ENCODE results near the gene MRPL10. TPM values are rescaled to one million over a fixed set of nuclear protein-coding genes. Genes with fewer than 3 reads are reported as not detected.
A peak's percentile ranks its signal among the peaks of the same experiment; 100 is the strongest.

Gene MRPL10
- total RNA-seq, 2 donors from 2014 or later: 25.8 to 34.8 TPM

DNA sequence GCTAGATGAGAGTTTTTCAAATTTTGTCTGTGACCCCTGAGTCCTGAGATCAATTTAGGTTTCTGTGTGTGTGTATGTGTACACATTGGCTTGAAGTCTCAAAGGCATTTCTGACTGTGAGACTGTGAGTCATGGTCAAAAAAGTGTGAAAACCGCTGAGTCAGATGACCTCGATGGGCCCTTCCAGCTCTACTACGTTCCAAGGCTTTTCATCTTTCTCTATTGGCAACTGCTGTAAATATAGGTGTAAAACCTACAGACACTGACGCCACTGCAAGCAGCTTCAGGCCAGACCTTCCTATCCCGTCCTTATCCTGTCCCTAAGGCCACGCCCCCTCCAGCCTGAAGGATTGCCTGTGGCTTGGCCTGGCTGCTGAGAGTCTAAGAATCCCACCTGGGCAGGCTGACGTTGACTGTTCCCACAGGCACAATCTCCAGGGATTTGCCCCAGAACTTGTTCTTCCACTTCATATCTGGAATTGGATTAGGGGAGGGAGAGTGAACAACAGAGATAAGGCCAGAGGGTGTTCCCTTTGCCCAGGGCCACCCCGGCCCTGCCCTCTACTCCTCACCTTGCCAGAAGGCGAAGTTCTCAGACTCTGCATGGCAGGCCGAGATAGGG is 21.0 kb downstream of the MRPL10 start:
- no peaks in the 10 kb centered on the region for H3K9me3 ChIP-seq
- TF ChIP-seq CTCF (IDR thresholded peaks at IDR 0.05): no peak
- no peaks in the 10 kb centered on the region for H3K27me3 ChIP-seq (replicated peaks; ENCODE audit: insufficient read depth)
- ATAC-seq (ENCODE audit: insufficient number of reproducible peaks, low FRiP score, low read depth): no peak
- no peak for DNase-seq (ENCODE audit: low spot score)
- H3K4me1 ChIP-seq (ENCODE audit: control insufficient read depth in 1 of 2, low read depth in 2 of 2): peaks cover 0 to 24% of the 10 kb centered on the region in 2 donors
- H3K27ac ChIP-seq: peak overlapping the region; percentile 9 to 64
- no peak overlapping the region for H3K4me3 ChIP-seq
- peaks cover 33% of the 10 kb centered on the region for H3K36me3 ChIP-seq

GRCh38 chr17:47808830-47809480 is 22.4 kb downstream of the MRPL10 start:
- peaks cover 0 to 30% of the 10 kb centered on the region in 2 donors for H3K4me1 ChIP-seq (ENCODE audit: control insufficient read depth in 1 of 2, low read depth in 2 of 2)
- H3K27ac ChIP-seq: no peak overlapping the region
- H3K4me3 ChIP-seq: no peak overlapping the region
- no peaks in the 10 kb centered on the region for H3K27me3 ChIP-seq (replicated peaks; ENCODE audit: insufficient read depth)
- H3K9me3 ChIP-seq: no peaks in the 10 kb centered on the region
- no peak for TF ChIP-seq CTCF (IDR thresholded peaks at IDR 0.05)
- DNase-seq (ENCODE audit: low spot score) (no peak), ATAC-seq (ENCODE audit: insufficient number of reproducible peaks, low FRiP score, low read depth) (no peak)
- peaks cover 22% of the 10 kb centered on the region for H3K36me3 ChIP-seq

GRCh38 chr17:47808036-47808829 is 23.1 kb downstream of the MRPL10 start:
- peaks cover 22% of the 10 kb centered on the region for H3K36me3 ChIP-seq
- TF ChIP-seq CTCF (IDR thresholded peaks at IDR 0.05): no peak
- no peak for DNase-seq (ENCODE audit: low spot score)

GRCh38 chr17:47807421-47807820 is 23.9 kb downstream of the MRPL10 start:
- Histone ChIP-seq H3K36me3 (peaks cover 22% of the 10 kb centered on the region), H3K4me1 (ENCODE audit: control insufficient read depth in 1 of 2, low read depth in 2 of 2) (peaks cover 0 to 30% of the 10 kb centered on the region in 2 donors), H3K4me3 (no peak overlapping the region), H3K27ac (no peak overlapping the region), H3K27me3 (replicated peaks; ENCODE audit: insufficient read depth) (no peaks in the 10 kb centered on the region), H3K9me3 (no peaks in the 10 kb centered on the region)
- DNase-seq (ENCODE audit: low spot score): no peak
- no peak for ATAC-seq (ENCODE audit: insufficient number of reproducible peaks, low FRiP score, low read depth)
- TF ChIP-seq CTCF (IDR thresholded peaks at IDR 0.05): no peak

More at GRCh38 chr17:47808036-47808829, 23.1 kb downstream of the MRPL10 start:
- H3K4me1 ChIP-seq (ENCODE audit: control insufficient read depth in 1 of 2, low read depth in 2 of 2): peaks cover 0 to 30% of the 10 kb centered on the region in 2 donors
- no peaks in the 10 kb centered on the region for H3K9me3 ChIP-seq
- H3K27ac ChIP-seq: no peak overlapping the region
- H3K4me3 ChIP-seq: no peak overlapping the region
- H3K27me3 ChIP-seq (replicated peaks; ENCODE audit: insufficient read depth): no peaks in the 10 kb centered on the region
- no peak for ATAC-seq (ENCODE audit: insufficient number of reproducible peaks, low FRiP score, low read depth)

DNA sequence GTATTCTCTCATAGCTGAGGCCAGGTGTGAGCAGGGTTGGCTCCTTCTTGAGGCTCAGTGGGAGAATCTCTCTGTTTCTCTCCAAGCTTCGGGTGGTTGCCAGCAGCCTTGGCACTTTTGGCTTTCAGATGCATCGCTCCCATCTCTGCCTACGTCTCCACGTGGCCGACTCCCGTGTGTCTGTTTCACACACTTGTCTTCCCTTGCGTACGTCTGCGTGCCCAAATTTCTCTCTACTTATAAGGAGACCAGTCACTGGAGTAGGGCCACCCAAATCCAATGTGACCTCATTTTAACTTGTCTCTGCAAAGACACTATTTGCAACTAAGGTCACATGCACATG is 24.5 kb downstream of the MRPL10 start:
- Histone ChIP-seq H3K4me3 (no peak overlapping the region), H3K4me1 (ENCODE audit: control insufficient read depth in 1 of 2, low read depth in 2 of 2) (peaks cover 0 to 30% of the 10 kb centered on the region in 2 donors), H3K36me3 (peaks cover 22% of the 10 kb centered on the region), H3K27ac (no peak overlapping the region), H3K9me3 (no peaks in the 10 kb centered on the region), H3K27me3 (replicated peaks; ENCODE audit: insufficient read depth) (no peaks in the 10 kb centered on the region)
- DNase-seq (ENCODE audit: low spot score) (no peak), ATAC-seq (ENCODE audit: insufficient number of reproducible peaks, low FRiP score, low read depth) (no peak)
- TF ChIP-seq CTCF (IDR thresholded peaks at IDR 0.05): no peak

Data from thoracic aorta (tissue), 2 donors.